Vagina (tissue), 2 donors: Measurements from ENCODE around the gene CERS2. TPM values are rescaled to one million over a fixed set of nuclear protein-coding genes. Genes with fewer than 3 reads are reported as not detected.
"Not testable (repeated sequence)": the region's sequence is repeated elsewhere in the genome, so short reads cannot be mapped to it uniquely, and the experiment has no call there.

Experiments
- DNase-seq, 2 donors: peaks; one replicate each; pipeline ENCODE4 v3.0.0-alpha.2; 2017; ENCODE audit errors: extremely low spot score in 2 of 2
- H3K27ac ChIP-seq: fragments of 200-600 bp; sonication (generic); one replicate; pipeline ENCODE4 v1.5.1; 2019
- H3K27me3 ChIP-seq: fragments of 200-600 bp; sonication (generic); one replicate; pipeline ENCODE4 v1.5.1; 2019
- H3K36me3 ChIP-seq, 2 donors: fragments of 200-600 bp; sonication (generic); one replicate each; pipeline ENCODE4 v1.5.1; 2017 to 2019
- H3K4me1 ChIP-seq: fragments of 200-600 bp; sonication (generic); one replicate; pipeline ENCODE4 v1.5.1; 2019
- H3K4me3 ChIP-seq, 2 donors: fragments of 200-600 bp; sonication (generic); 1 replicate in 1 of 2; 2 replicates in 1 of 2; pipeline ENCODE4 v1.5.1; 2016 to 2019
- H3K9me3 ChIP-seq: fragments of 200-600 bp; sonication (generic); one replicate; pipeline ENCODE4 v1.5.1; 2019
- POLR2A ChIP-seq, 2 donors: fragments of 450-650 bp; IDR thresholded peaks; one replicate each; pipeline ENCODE4 v1.6.1; 2017; ENCODE audit warnings: antibody characterized with exemption in 2 of 2, mild to moderate bottlenecking in 2 of 2, moderate library complexity in 2 of 2
- POLR2AphosphoS5 ChIP-seq, 2 donors: sonication (generic); formaldehyde crosslinking; IDR thresholded peaks; one replicate each; pipeline ENCODE4 v1.9.0; 2017; ENCODE audit warnings: antibody characterized with exemption in 2 of 2, mild to moderate bottlenecking in 2 of 2, low read depth in 1 of 2; ENCODE audit not compliant: insufficient read depth in 1 of 2
- intact Hi-C: fragments of 100-400 bp; cut with DNase I; formaldehyde crosslinking; loops from one replicate; pipeline ENCODE4 v1.15.1; 2023
- total RNA-seq: library from RNA; depleted of rRNA; stranded (reverse); fragments of >200 nt; gene quantifications from one replicate; pipeline ENCODE4 v1.2.3, GENCODE V29; 2016
- TF ChIP-seq, protein P1 (sequence below), 3 experiments: fragments of 450-650 bp in 2 of 3; fragments of 200-600 bp in 1 of 3; sonication (generic) in 1 of 3; IDR thresholded peaks; one replicate each; pipeline ENCODE4 v1.5.1; 2017 to 2019; ENCODE audit warnings: antibody characterized with exemption in 3 of 3, mild to moderate bottlenecking in 2 of 3, moderate library complexity in 2 of 3

The CERS2 gene
- total RNA-seq, 1 donor from 2014 or later: 86.4 TPM

GRCh38 chr1:150957666-150958065 is 17.0 kb downstream of the CERS2 start:
- Histone ChIP-seq H3K27me3 (no peaks in the 10 kb centered on the region), H3K4me3 (no peak overlapping the region), H3K27ac (no peak overlapping the region), H3K4me1 (no peaks in the 10 kb centered on the region), H3K36me3 (peaks cover 0 to 81% of the 10 kb centered on the region in 2 donors), H3K9me3 (no peaks in the 10 kb centered on the region)
- intact Hi-C loops: no loop called here
- TF ChIP-seq POLR2AphosphoS5 (IDR thresholded peaks at IDR 0.05; ENCODE audit: insufficient read depth in 1 of 2, low read depth in 1 of 2) (no peak), POLR2A (IDR thresholded peaks at IDR 0.05) (no peak)
- TF ChIP-seq, protein P1, sequence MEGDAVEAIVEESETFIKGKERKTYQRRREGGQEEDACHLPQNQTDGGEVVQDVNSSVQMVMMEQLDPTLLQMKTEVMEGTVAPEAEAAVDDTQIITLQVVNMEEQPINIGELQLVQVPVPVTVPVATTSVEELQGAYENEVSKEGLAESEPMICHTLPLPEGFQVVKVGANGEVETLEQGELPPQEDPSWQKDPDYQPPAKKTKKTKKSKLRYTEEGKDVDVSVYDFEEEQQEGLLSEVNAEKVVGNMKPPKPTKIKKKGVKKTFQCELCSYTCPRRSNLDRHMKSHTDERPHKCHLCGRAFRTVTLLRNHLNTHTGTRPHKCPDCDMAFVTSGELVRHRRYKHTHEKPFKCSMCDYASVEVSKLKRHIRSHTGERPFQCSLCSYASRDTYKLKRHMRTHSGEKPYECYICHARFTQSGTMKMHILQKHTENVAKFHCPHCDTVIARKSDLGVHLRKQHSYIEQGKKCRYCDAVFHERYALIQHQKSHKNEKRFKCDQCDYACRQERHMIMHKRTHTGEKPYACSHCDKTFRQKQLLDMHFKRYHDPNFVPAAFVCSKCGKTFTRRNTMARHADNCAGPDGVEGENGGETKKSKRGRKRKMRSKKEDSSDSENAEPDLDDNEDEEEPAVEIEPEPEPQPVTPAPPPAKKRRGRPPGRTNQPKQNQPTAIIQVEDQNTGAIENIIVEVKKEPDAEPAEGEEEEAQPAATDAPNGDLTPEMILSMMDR (IDR thresholded peaks at IDR 0.05): no peak
- no peak for DNase-seq

DNA sequence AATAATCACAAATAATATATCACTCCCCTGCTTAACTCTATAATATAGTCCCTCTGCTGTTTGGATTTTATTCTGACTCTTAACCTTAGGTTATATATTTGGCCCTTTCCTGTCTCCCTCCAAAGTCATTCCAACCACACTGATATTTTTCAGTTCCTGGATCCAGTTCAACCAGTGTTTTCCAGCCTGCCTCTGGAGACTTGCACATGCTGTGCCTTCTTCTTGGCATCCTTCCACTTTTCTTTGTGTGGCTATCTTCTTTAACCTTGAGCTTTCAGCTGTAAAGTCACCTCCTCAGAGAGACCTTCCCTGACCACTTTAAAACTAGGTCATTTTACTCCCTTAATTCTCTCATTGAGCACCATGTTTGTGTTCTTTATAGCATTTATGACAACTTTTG is 19.4 kb downstream of the CERS2 start:
- peaks cover 0 to 81% of the 10 kb centered on the region in 2 donors for H3K36me3 ChIP-seq
- H3K4me1 ChIP-seq: no peaks in the 10 kb centered on the region
- no peaks in the 10 kb centered on the region for H3K9me3 ChIP-seq
- H3K27me3 ChIP-seq: no peaks in the 10 kb centered on the region
- no peak overlapping the region for H3K27ac ChIP-seq
- TF ChIP-seq, protein P1 (IDR thresholded peaks at IDR 0.05): no peak
- TF ChIP-seq POLR2AphosphoS5 (IDR thresholded peaks at IDR 0.05; ENCODE audit: insufficient read depth in 1 of 2, low read depth in 1 of 2) (no peak), POLR2A (IDR thresholded peaks at IDR 0.05) (no peak)
- no peak overlapping the region for H3K4me3 ChIP-seq
- no peak for DNase-seq
- intact Hi-C loops: no loop called here

GRCh38 chr1:150954708-150955107 is 19.9 kb downstream of the CERS2 start:
- DNase-seq: no peak
- Histone ChIP-seq H3K4me1 (no peaks in the 10 kb centered on the region), H3K27ac (no peak overlapping the region), H3K4me3 (no peak overlapping the region), H3K27me3 (no peaks in the 10 kb centered on the region), H3K36me3 (peaks cover 0 to 80% of the 10 kb centered on the region in 2 donors), H3K9me3 (no peaks in the 10 kb centered on the region)
- intact Hi-C loops: no loop called here
- TF ChIP-seq, protein P1 (IDR thresholded peaks at IDR 0.05): no peak
- TF ChIP-seq POLR2A (IDR thresholded peaks at IDR 0.05) (no peak), POLR2AphosphoS5 (IDR thresholded peaks at IDR 0.05; ENCODE audit: insufficient read depth in 1 of 2, low read depth in 1 of 2) (no peak)

- no peaks in the 10 kb centered on the region for H3K9me3 ChIP-seq
- intact Hi-C loops: no loop called here
- no peaks in the 10 kb centered on the region for H3K4me1 ChIP-seq
- peaks cover 0 to 78% of the 10 kb centered on the region in 2 donors for H3K36me3 ChIP-seq
- no peak for DNase-seq
- H3K27me3 ChIP-seq: no peaks in the 10 kb centered on the region
- TF ChIP-seq, protein P1 (IDR thresholded peaks at IDR 0.05): no peak
- TF ChIP-seq POLR2AphosphoS5 (IDR thresholded peaks at IDR 0.05; ENCODE audit: insufficient read depth in 1 of 2, low read depth in 1 of 2) (no peak), POLR2A (IDR thresholded peaks at IDR 0.05) (no peak)
- no peak overlapping the region for H3K27ac ChIP-seq
- H3K4me3 ChIP-seq: no peak overlapping the region
Observed at GRCh38 chr1:150944856-150945255, 29.8 kb downstream of the CERS2 start.

GRCh38 chr1:150931773-150932172 is 42.9 kb downstream of the CERS2 start:
- H3K4me3 ChIP-seq: no peak overlapping the region

DNA sequence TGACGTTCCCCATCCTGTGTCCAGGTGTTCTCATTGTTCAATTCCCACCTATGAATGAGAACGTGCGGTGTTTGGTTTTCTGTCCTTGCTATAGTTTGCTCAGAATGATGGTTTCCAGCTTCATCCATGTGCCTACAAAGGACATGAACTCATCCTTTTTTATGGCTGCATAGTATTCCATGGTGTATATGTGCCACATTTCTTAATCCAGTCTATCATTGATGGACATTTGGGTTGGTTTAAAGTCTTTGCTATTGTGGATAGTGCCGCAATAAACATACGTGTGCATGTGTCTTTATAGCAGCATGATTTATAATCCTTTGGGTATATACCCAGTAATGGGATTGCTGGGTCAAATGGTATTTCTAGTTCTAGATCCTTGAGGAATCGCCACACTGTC is 45.9 kb downstream of the CERS2 start:
- intact Hi-C loops: loop anchor here (10.0 kb wide), 1 partner anchor 54 kb away; the partner anchor contains the start of gene ARNT
- H3K36me3 ChIP-seq: peaks cover 0 to 60% of the 10 kb centered on the region in 2 donors

More at GRCh38 chr1:150931773-150932172, 42.9 kb downstream of the CERS2 start:
- intact Hi-C loops: no loop called here
- Histone ChIP-seq H3K27ac (no peak overlapping the region), H3K36me3 (peaks cover 0 to 74% of the 10 kb centered on the region in 2 donors), H3K27me3 (no peaks in the 10 kb centered on the region), H3K9me3 (no peaks in the 10 kb centered on the region), H3K4me1 (peaks cover 9% of the 10 kb centered on the region)
- DNase-seq: no peak
- TF ChIP-seq POLR2AphosphoS5 (IDR thresholded peaks at IDR 0.05; ENCODE audit: insufficient read depth in 1 of 2, low read depth in 1 of 2): no peak
- TF ChIP-seq POLR2A (IDR thresholded peaks at IDR 0.05): no peak
- TF ChIP-seq, protein P1 (IDR thresholded peaks at IDR 0.05): no peak

More for the DNA sequence above, 45.9 kb downstream of the CERS2 start:
- peaks cover 12% of the 10 kb centered on the region for H3K4me1 ChIP-seq
- H3K9me3 ChIP-seq, DNase-seq, H3K27ac ChIP-seq, H3K27me3 ChIP-seq, H3K4me3 ChIP-seq: not testable (repeated sequence)
